K562 (cell line): ENCODE results near the gene SCYL1. TPM values are rescaled to one million over a fixed set of nuclear protein-coding genes. Genes with fewer than 3 reads are reported as not detected.

ENCODE experiments used
- CC2D1A ChIP-seq: fragments of 450-650 bp; IDR thresholded peaks from 2 replicates; pipeline ENCODE4 v1.6.1; 2017; ENCODE audit warnings: mild to moderate bottlenecking
- CHD7 ChIP-seq: fragments of 200-600 bp; sonication (generic); IDR thresholded peaks from one replicate; pipeline ENCODE4 v1.6.1; 2012; ENCODE audit warnings: mild to moderate bottlenecking, low read depth, low read length, inconsistent platforms
- HSF4 ChIP-seq: fragments of 250-450 bp; sonication (Bioruptor Pico); IDR thresholded peaks from 2 replicates; pipeline ENCODE4 v2.1.2; 2022; ENCODE audit warnings: mild to moderate bottlenecking, moderate library complexity, borderline replicate concordance
- KLF13 ChIP-seq: fragments of 450-650 bp; IDR thresholded peaks from 2 replicates; pipeline ENCODE4 v1.6.1; 2016; ENCODE audit warnings: missing genetic modification characterization, low read depth, mild to moderate bottlenecking, missing compliant biosample characterization, moderate library complexity, borderline replicate concordance
- PTTG1 ChIP-seq: fragments of 450-650 bp; IDR thresholded peaks from 2 replicates; pipeline ENCODE4 v1.6.1; 2016; ENCODE audit warnings: low read depth, mild to moderate bottlenecking, missing genetic modification characterization, missing compliant biosample characterization
- RBFOX2 ChIP-seq: fragments of 200-400 bp; formaldehyde crosslinking; IDR thresholded peaks from 2 replicates; pipeline ENCODE4 v1.6.1; 2017; ENCODE audit warnings: low read depth, mild to moderate bottlenecking, low read length, moderate library complexity
- RBM22 ChIP-seq: fragments of 200-400 bp; formaldehyde crosslinking; IDR thresholded peaks from 2 replicates; pipeline ENCODE4 v1.6.1; 2018; ENCODE audit warnings: low read length, low read depth; ENCODE audit not compliant: poor library complexity, severe bottlenecking
- RFX1 ChIP-seq: fragments of 450-650 bp; IDR thresholded peaks from 2 replicates; pipeline ENCODE4 v1.6.1; 2016; ENCODE audit warnings: mild to moderate bottlenecking, moderate library complexity
- SNAPC5 ChIP-seq: fragments of 250-450 bp; sonication (Bioruptor Pico); IDR thresholded peaks from 2 replicates; pipeline ENCODE4 v1.8.0; 2021; ENCODE audit warnings: moderate library complexity, mild to moderate bottlenecking, inconsistent platforms
- SOX6 ChIP-seq: fragments of 450-650 bp; IDR thresholded peaks from 2 replicates; pipeline ENCODE4 v1.6.1; 2014; ENCODE audit warnings: mild to moderate bottlenecking
- TRIM28 ChIP-seq: fragments of 450-650 bp; IDR thresholded peaks from 2 replicates; pipeline ENCODE4 v1.6.1; 2017
- ZNF133 ChIP-seq: fragments of 250-450 bp; sonication (Bioruptor Pico); IDR thresholded peaks from 2 replicates; pipeline ENCODE4 v1.4.0; 2020; ENCODE audit warnings: mild to moderate bottlenecking
- polyA plus RNA-seq, 8 experiments: library from polyadenylated mRNA; depleted of rRNA in 4 of 8; stranded (reverse) in 5 of 8; unstranded in 3 of 8; fragments of >200 nt; fragmentation: Nextera tagmentation in 2 of 8; fragmentation: Illumina TruSeq in 1 of 8; extraction: Ambion mirVana in 2 of 8; extraction: Trizol in 1 of 8; gene quantifications; 2 replicates each; pipeline versions ENCODE4 v1.2.1 to v1.2.3, GENCODE V29; 2011 to 2014; ENCODE audit warnings: inconsistent platforms in 1 of 8, missing spikeins in 1 of 8
- total RNA-seq, 7 experiments: library from RNA; depleted of rRNA in 6 of 7; stranded (reverse); fragments of >200 nt in 6 of 7; fragmentation: Illumina TruSeq in 2 of 7; extraction: Trizol in 2 of 7; gene quantifications; 2 replicates each; pipeline versions ENCODE4 v1.2.1 to v1.2.3, GENCODE V29; 2011 to 2021; ENCODE audit warnings: low replicate concordance in 1 of 7
- TF ChIP-seq, protein P1 (sequence below): fragments of 450-650 bp; conservative IDR thresholded peaks from 2 replicates; pipeline ENCODE4 v1.6.1; 2016; ENCODE audit warnings: missing genetic modification characterization, low read depth, mild to moderate bottlenecking, missing compliant biosample characterization, moderate library complexity
- TF ChIP-seq, protein P2 (sequence below): sonication (generic); formaldehyde crosslinking; IDR thresholded peaks from 2 replicates; pipeline ENCODE4 v1.8.0; 2022; ENCODE audit warnings: missing genetic modification reagents, mild to moderate bottlenecking, moderate library complexity, borderline replicate concordance

SCYL1 gene
- total and polyA plus RNA-seq, 9 of the 15 experiments (the other 6 are each of a cell fraction or from before 2014, with no cell fraction given): 1.9 to 145 (median 57.6) TPM

- no peak for TF ChIP-seq HSF4 (CRISPR knock-in tag)
- peak; percentile 85; the same call in 1 of the 2 replicates for TF ChIP-seq KLF13 (tag)
- TF ChIP-seq ZNF133: no peak
- TF ChIP-seq, protein P1, sequence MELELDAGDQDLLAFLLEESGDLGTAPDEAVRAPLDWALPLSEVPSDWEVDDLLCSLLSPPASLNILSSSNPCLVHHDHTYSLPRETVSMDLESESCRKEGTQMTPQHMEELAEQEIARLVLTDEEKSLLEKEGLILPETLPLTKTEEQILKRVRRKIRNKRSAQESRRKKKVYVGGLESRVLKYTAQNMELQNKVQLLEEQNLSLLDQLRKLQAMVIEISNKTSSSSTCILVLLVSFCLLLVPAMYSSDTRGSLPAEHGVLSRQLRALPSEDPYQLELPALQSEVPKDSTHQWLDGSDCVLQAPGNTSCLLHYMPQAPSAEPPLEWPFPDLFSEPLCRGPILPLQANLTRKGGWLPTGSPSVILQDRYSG: no peak
- 0 out of 2 replicates have a peak, but pooled peaks have one; percentile 41 for TF ChIP-seq CC2D1A
- no peak for TF ChIP-seq RFX1
- peak; percentile 93 for TF ChIP-seq RBFOX2
- TF ChIP-seq SNAPC5 (CRISPR knock-in tag): no peak
- TF ChIP-seq RBM22: peak; percentile 37
- TF ChIP-seq TRIM28: no peak
- TF ChIP-seq, protein P2, sequence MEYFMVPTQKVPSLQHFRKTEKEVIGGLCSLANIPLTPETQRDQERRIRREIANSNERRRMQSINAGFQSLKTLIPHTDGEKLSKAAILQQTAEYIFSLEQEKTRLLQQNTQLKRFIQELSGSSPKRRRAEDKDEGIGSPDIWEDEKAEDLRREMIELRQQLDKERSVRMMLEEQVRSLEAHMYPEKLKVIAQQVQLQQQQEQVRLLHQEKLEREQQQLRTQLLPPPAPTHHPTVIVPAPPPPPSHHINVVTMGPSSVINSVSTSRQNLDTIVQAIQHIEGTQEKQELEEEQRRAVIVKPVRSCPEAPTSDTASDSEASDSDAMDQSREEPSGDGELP: peak; percentile 98
- no peak for TF ChIP-seq CHD7
- TF ChIP-seq SOX6: peak; percentile 86
- TF ChIP-seq PTTG1 (tag): no peak
Observed at GRCh38 chr11:65497141-65498041, 27.5 kb upstream of the SCYL1 start (continued).
